SU-DHL-6 (cell line): ENCODE measurements around the gene TGFB2.

Experiments
- H2AFZ ChIP-seq: fragments of 200-600 bp; sonication (generic); 2 replicates; pipeline ENCODE4 v1.6.1; 2014; ENCODE audit warnings: low read depth, mild to moderate bottlenecking, moderate library complexity, mixed read lengths, antibody characterized with exemption, low read length; ENCODE audit not compliant: severe bottlenecking
- H3F3A ChIP-seq: fragments of 200-600 bp; shearing (Covaris generic); 2 replicates; pipeline ENCODE4 v1.6.0; 2016; ENCODE audit warnings: antibody characterized with exemption, mild to moderate bottlenecking; ENCODE audit not compliant: insufficient read depth
- H3K27ac ChIP-seq: fragments of 200-600 bp; sonication (generic); 2 replicates; pipeline ENCODE4 v1.5.1; 2016; ENCODE audit warnings: low read depth, mild to moderate bottlenecking, low read length, moderate library complexity, mixed read lengths
- H3K27me3 ChIP-seq: fragments of 200-600 bp; sonication (generic), shearing (Covaris generic); 2 replicates; pipeline ENCODE4 v1.6.0; 2014; ENCODE audit warnings: mild to moderate bottlenecking, low read length
- H3K36me3 ChIP-seq: fragments of 200-600 bp; sonication (generic); 2 replicates; pipeline ENCODE4 v1.6.1; 2014; ENCODE audit warnings: mild to moderate bottlenecking, low read length, mixed read lengths
- H3K4me2 ChIP-seq: fragments of 300-600, 200-600 bp; shearing (Covaris generic), sonication (generic); 2 replicates; pipeline ENCODE4 v1.6.0; 2014; ENCODE audit warnings: low read length, low read depth, mild to moderate bottlenecking; ENCODE audit not compliant: poor library complexity, severe bottlenecking
- H3K4me3 ChIP-seq: fragments of 200-600 bp; sonication (generic); 2 replicates; pipeline ENCODE4 v1.5.1; 2014; ENCODE audit warnings: antibody characterized with exemption, low read length, mild to moderate bottlenecking, mixed read lengths; ENCODE audit not compliant: insufficient read depth, poor library complexity, severe bottlenecking
- H3K79me2 ChIP-seq: fragments of 200-600 bp; sonication (generic); 2 replicates; pipeline ENCODE4 v1.6.1; 2014; ENCODE audit warnings: mild to moderate bottlenecking, low read length, moderate library complexity; ENCODE audit not compliant: insufficient read depth
- H3K9ac ChIP-seq: fragments of 200-600 bp; sonication (generic); 2 replicates; pipeline ENCODE4 v1.7.0; 2014; ENCODE audit warnings: mild to moderate bottlenecking, low read length
- H3K9me2 ChIP-seq: fragments of 200-600 bp; sonication (generic); replicated peaks from 2 replicates; pipeline ENCODE4 v1.6.1; 2014; ENCODE audit warnings: low read length; ENCODE audit not compliant: insufficient read depth
- H3K9me3 ChIP-seq: fragments of 200-600 bp; sonication (generic); 2 replicates; pipeline ENCODE4 v1.6.1; 2014; ENCODE audit warnings: low read length, mixed read lengths; ENCODE audit not compliant: insufficient read depth
- H4K20me1 ChIP-seq: fragments of 200-600 bp; sonication (generic); 2 replicates; pipeline ENCODE4 v1.6.1; 2014; ENCODE audit warnings: low read depth, mild to moderate bottlenecking, antibody characterized with exemption, low read length, moderate library complexity, mixed read lengths
- CTCF ChIP-seq: fragments of 200-600 bp; sonication (generic); IDR thresholded peaks from one replicate; pipeline ENCODE4 v1.5.1; 2017; ENCODE audit warnings: antibody characterized with exemption, mild to moderate bottlenecking, low read length, moderate library complexity; ENCODE audit not compliant: insufficient read depth, poor library complexity, severe bottlenecking
- EZH2phosphoT487 ChIP-seq: fragments of 200-600 bp; sonication (generic), shearing (Covaris generic); conservative IDR thresholded peaks from 2 replicates; pipeline ENCODE4 v1.6.1; 2018; ENCODE audit warnings: mild to moderate bottlenecking, antibody characterized with exemption, low read length, moderate library complexity, mixed read lengths

The TGFB2 gene

GRCh38 chr1:218485241-218485928, 140.2 kb downstream of the TGFB2 start:
- H3K27me3 ChIP-seq = no peaks in the 10 kb centered on the region
- no peak overlapping the region for H3K4me2 ChIP-seq
- H3K79me2 ChIP-seq = no peaks in the 10 kb centered on the region
- H3K9ac ChIP-seq = no peak overlapping the region
- H4K20me1 ChIP-seq = no peaks in the 10 kb centered on the region
- H3K27ac ChIP-seq = no peak overlapping the region
- no peaks in the 10 kb centered on the region for H3K36me3 ChIP-seq
- H3F3A ChIP-seq = no peaks in the 10 kb centered on the region
- H2AFZ ChIP-seq = no peak overlapping the region
- TF ChIP-seq EZH2phosphoT487 = no peak
- TF ChIP-seq CTCF = no peak
- no peak overlapping the region for H3K4me3 ChIP-seq
- no peaks in the 10 kb centered on the region for H3K9me3 ChIP-seq
- H3K9me2 ChIP-seq = no peaks in the 10 kb centered on the region

- Histone ChIP-seq H3K27ac (no peak overlapping the region), H2AFZ (no peak overlapping the region), H3K4me3 (no peak overlapping the region), H3K4me2 (no peak overlapping the region), H3K9me2 (no peaks in the 10 kb centered on the region), H3K9ac (no peak overlapping the region), H3K9me3 (no peaks in the 10 kb centered on the region), H3K27me3 (no peaks in the 10 kb centered on the region), H3F3A (no peaks in the 10 kb centered on the region), H3K36me3 (no peaks in the 10 kb centered on the region), H3K79me2 (no peaks in the 10 kb centered on the region), H4K20me1 (no peaks in the 10 kb centered on the region)
- TF ChIP-seq CTCF (no peak), EZH2phosphoT487 (no peak)
Measured at GRCh38 chr1:218488531-218488930, 143.4 kb downstream of the TGFB2 start.

- Histone ChIP-seq H3K4me3 (no peak overlapping the region), H3K36me3 (no peaks in the 10 kb centered on the region), H3K9me3 (no peaks in the 10 kb centered on the region), H2AFZ (no peak overlapping the region), H3K9ac (no peak overlapping the region), H3F3A (no peaks in the 10 kb centered on the region), H4K20me1 (no peaks in the 10 kb centered on the region), H3K79me2 (no peaks in the 10 kb centered on the region), H3K9me2 (no peaks in the 10 kb centered on the region), H3K27me3 (no peaks in the 10 kb centered on the region), H3K4me2 (no peak overlapping the region), H3K27ac (no peak overlapping the region)
- TF ChIP-seq CTCF (no peak), EZH2phosphoT487 (no peak)
Measured at GRCh38 chr1:218488986-218489385, 143.8 kb downstream of the TGFB2 start.
